OCI-LY1 (cell line): Measurements from ENCODE around the gene NKPD1.

Experiments used
- EZH2 ChIP-seq: fragments of 200-600 bp; sonication (generic), shearing (Covaris generic); IDR thresholded peaks from 2 replicates; pipeline ENCODE4 v1.8.0; 2017; ENCODE audit warnings: borderline replicate concordance, mixed run types, mild to moderate bottlenecking, antibody characterized with exemption, low read length, moderate library complexity, mixed read lengths
- TF ChIP-seq, protein P1 (sequence below): fragments of 200-600 bp; sonication (generic), shearing (Covaris generic); IDR thresholded peaks from 2 replicates; pipeline ENCODE4 v1.5.1; 2017; ENCODE audit warnings: mild to moderate bottlenecking, antibody characterized with exemption, low read length, moderate library complexity, mixed read lengths

- TF ChIP-seq, protein P1, sequence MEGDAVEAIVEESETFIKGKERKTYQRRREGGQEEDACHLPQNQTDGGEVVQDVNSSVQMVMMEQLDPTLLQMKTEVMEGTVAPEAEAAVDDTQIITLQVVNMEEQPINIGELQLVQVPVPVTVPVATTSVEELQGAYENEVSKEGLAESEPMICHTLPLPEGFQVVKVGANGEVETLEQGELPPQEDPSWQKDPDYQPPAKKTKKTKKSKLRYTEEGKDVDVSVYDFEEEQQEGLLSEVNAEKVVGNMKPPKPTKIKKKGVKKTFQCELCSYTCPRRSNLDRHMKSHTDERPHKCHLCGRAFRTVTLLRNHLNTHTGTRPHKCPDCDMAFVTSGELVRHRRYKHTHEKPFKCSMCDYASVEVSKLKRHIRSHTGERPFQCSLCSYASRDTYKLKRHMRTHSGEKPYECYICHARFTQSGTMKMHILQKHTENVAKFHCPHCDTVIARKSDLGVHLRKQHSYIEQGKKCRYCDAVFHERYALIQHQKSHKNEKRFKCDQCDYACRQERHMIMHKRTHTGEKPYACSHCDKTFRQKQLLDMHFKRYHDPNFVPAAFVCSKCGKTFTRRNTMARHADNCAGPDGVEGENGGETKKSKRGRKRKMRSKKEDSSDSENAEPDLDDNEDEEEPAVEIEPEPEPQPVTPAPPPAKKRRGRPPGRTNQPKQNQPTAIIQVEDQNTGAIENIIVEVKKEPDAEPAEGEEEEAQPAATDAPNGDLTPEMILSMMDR = peak; percentile 65
- TF ChIP-seq EZH2 = no peak
Measured at GRCh38 chr19:45187421-45188100, 26.8 kb upstream of the NKPD1 start.
